AG10803 (cell line): ENCODE results near the gene TRIM52.

ENCODE experiments used
- DNase-seq: peaks from one replicate; pipeline ENCODE4 v3.0.0; 2010; ENCODE audit warnings: low read depth
- H3K4me3 ChIP-seq: 2 replicates; pipeline ENCODE4 v1.5.1; 2011; ENCODE audit warnings: mild to moderate bottlenecking, low read length, control low read depth
- TF ChIP-seq, protein P1 (sequence below): conservative IDR thresholded peaks from 2 replicates; pipeline ENCODE4 v1.5.1; 2011; ENCODE audit warnings: mild to moderate bottlenecking, low read length, control low read depth, inconsistent platforms

The TRIM52 gene

GRCh38 chr5:181261320-181262049, 542 bp upstream of the TRIM52 start:
- peak; percentile 71 for DNase-seq
- TF ChIP-seq, protein P1, sequence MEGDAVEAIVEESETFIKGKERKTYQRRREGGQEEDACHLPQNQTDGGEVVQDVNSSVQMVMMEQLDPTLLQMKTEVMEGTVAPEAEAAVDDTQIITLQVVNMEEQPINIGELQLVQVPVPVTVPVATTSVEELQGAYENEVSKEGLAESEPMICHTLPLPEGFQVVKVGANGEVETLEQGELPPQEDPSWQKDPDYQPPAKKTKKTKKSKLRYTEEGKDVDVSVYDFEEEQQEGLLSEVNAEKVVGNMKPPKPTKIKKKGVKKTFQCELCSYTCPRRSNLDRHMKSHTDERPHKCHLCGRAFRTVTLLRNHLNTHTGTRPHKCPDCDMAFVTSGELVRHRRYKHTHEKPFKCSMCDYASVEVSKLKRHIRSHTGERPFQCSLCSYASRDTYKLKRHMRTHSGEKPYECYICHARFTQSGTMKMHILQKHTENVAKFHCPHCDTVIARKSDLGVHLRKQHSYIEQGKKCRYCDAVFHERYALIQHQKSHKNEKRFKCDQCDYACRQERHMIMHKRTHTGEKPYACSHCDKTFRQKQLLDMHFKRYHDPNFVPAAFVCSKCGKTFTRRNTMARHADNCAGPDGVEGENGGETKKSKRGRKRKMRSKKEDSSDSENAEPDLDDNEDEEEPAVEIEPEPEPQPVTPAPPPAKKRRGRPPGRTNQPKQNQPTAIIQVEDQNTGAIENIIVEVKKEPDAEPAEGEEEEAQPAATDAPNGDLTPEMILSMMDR = no peak
- H3K4me3 ChIP-seq = peak overlapping the region; percentile 99

DNA sequence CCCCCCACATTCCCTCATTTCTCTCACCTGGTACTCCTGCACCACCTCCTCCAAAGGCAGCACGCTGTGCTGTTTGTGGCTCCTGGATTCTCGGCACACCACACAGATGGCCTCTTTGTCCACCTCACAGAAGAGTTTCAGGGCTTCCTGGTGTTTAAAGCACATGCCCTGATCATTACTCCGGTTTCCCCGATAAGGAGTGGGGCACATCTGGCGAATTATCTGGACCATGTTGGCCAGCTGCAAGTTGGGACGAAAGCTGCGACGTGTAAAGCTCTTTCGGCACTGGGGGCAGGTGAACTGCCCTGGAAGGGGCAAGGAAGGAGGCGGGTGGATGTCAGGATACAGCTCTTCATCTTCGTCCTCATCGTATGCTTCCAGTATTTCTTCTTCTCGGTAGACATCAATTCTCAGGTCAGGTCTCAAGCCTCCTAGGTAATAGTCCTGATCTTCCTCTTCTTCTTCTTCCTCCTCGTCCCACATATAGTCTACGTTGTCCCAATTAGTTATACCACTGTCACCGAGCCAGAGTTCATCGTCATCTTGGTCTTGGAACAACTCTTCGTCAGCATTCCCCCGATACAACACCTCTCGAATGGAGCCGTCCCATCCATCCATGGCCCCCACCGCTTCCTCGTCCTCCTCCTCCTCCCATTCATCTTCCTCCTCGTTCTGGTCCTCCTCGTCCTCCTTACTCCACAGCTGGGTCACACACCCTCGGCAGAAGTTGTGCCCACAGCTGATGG, 796 bp downstream of the TRIM52 start:
- peak overlapping the region; percentile 99 for H3K4me3 ChIP-seq
- DNase-seq = no peak
- TF ChIP-seq, protein P1 = no peak

GRCh38 chr5:181259283-181259682, 1.7 kb downstream of the TRIM52 start:
- DNase-seq = no peak
- TF ChIP-seq, protein P1 = no peak
- H3K4me3 ChIP-seq = peak overlapping the region; percentile 99

- DNase-seq = no peak
- H3K4me3 ChIP-seq = peak overlapping the region; percentile 99
- TF ChIP-seq, protein P1 = no peak
Observed at GRCh38 chr5:181258576-181258975, 2.4 kb downstream of the TRIM52 start.

GRCh38 chr5:181255836-181256578, 4.9 kb downstream of the TRIM52 start:
- H3K4me3 ChIP-seq = no peak overlapping the region
- TF ChIP-seq, protein P1 = no peak
- DNase-seq = peak; percentile 34

GRCh38 chr5:181255276-181255675, 5.7 kb downstream of the TRIM52 start:
- H3K4me3 ChIP-seq = no peak overlapping the region
- DNase-seq = peak; percentile 49
- TF ChIP-seq, protein P1 = no peak
